ENCODE data around the gene RAPGEF3. TPM values are rescaled to one million over a fixed set of nuclear protein-coding genes. Genes with fewer than 3 reads are reported as not detected.

Gene RAPGEF3
- total and polyA plus RNA-seq, 9 of the 15 experiments (the other 6 are each of a cell fraction or from before 2014, with no cell fraction given): 0.03 to 0.78 (median 0.37) TPM; not detected in 1

DNA sequence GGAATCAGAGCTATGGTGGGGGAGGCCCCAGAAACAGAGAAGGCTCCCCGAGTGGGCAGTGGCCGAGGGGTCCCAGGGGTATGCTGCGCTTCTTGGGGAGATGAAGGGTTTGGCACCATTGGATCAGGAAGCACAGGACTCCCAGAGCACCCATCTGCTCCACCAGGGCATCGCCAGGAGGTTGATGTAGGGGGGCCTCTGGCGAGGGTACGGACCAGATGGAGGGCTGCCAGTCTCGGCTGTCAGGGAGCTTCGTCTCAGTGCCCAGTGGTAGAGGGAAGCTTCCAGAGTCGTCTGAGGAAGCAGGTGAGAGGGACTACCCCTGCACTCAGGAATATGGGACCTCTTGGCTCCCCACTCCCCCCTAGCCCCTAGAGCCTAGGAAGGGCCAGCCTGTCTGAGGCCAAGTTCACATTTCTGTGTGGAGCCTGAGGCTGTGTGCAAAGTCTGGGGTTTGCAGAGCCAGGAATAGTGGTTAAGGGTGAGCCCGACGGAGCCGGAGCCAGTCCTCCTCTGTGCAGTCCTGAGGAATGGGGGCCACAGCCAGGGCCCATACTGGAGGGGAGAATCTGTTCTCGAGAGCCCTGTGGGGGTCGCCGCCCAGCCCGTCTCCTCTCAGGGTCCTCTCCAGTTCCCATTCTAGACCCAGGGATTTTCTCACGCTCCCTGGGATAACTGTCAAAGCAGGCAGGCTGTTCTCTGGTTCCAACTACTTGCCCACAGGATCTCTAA, 24.5 kb upstream of the RAPGEF3 start (continued):
- TF ChIP-seq NCOA6 (IDR thresholded peaks at IDR 0.05) (no peak), CBFA2T3 (IDR thresholded peaks at IDR 0.05) (no peak), DIDO1 (tag; IDR thresholded peaks at IDR 0.05; ENCODE audit: low read depth) (no peak), ZNF75A (CRISPR knock-in tag; IDR thresholded peaks at IDR 0.05) (no peak), POLR2A (conservative IDR thresholded peaks at IDR 0.05) (0 out of 2 replicates have a peak, but pooled peaks have one; percentile 20), ZFPM2 (CRISPR knock-in tag; IDR thresholded peaks at IDR 0.05) (no peak), RUNX1 (IDR thresholded peaks at IDR 0.05; ENCODE audit: low read depth) (no peak), ZNF507 (tag; conservative IDR thresholded peaks at IDR 0.05) (no peak), IFI16 (CRISPR knock-in tag; IDR thresholded peaks at IDR 0.05) (no peak), POLR2G (IDR thresholded peaks at IDR 0.05; ENCODE audit: low read depth, low read length) (peak; percentile 56; the same call in 1 of the 2 replicates)
- TF ChIP-seq, protein P1, sequence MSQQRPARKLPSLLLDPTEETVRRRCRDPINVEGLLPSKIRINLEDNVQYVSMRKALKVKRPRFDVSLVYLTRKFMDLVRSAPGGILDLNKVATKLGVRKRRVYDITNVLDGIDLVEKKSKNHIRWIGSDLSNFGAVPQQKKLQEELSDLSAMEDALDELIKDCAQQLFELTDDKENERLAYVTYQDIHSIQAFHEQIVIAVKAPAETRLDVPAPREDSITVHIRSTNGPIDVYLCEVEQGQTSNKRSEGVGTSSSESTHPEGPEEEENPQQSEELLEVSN (IDR thresholded peaks at IDR 0.05; ENCODE audit: borderline replicate concordance in 1 of 2, extremely low read depth in 1 of 2, insufficient read depth in 1 of 2, insufficient read length in 1 of 2, low read depth in 1 of 2, low read length in 1 of 2, poor library complexity in 1 of 2, severe bottlenecking in 1 of 2): no peak
- TF ChIP-seq, protein P2, sequence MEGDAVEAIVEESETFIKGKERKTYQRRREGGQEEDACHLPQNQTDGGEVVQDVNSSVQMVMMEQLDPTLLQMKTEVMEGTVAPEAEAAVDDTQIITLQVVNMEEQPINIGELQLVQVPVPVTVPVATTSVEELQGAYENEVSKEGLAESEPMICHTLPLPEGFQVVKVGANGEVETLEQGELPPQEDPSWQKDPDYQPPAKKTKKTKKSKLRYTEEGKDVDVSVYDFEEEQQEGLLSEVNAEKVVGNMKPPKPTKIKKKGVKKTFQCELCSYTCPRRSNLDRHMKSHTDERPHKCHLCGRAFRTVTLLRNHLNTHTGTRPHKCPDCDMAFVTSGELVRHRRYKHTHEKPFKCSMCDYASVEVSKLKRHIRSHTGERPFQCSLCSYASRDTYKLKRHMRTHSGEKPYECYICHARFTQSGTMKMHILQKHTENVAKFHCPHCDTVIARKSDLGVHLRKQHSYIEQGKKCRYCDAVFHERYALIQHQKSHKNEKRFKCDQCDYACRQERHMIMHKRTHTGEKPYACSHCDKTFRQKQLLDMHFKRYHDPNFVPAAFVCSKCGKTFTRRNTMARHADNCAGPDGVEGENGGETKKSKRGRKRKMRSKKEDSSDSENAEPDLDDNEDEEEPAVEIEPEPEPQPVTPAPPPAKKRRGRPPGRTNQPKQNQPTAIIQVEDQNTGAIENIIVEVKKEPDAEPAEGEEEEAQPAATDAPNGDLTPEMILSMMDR (IDR thresholded peaks at IDR 0.05 in 2 of 3, conservative IDR thresholded peaks at IDR 0.05 in 1 of 3; ENCODE audit: insufficient read depth in 2 of 3, low read depth in 1 of 3, low read length in 3 of 3): no peak
- TF ChIP-seq, protein P3, sequence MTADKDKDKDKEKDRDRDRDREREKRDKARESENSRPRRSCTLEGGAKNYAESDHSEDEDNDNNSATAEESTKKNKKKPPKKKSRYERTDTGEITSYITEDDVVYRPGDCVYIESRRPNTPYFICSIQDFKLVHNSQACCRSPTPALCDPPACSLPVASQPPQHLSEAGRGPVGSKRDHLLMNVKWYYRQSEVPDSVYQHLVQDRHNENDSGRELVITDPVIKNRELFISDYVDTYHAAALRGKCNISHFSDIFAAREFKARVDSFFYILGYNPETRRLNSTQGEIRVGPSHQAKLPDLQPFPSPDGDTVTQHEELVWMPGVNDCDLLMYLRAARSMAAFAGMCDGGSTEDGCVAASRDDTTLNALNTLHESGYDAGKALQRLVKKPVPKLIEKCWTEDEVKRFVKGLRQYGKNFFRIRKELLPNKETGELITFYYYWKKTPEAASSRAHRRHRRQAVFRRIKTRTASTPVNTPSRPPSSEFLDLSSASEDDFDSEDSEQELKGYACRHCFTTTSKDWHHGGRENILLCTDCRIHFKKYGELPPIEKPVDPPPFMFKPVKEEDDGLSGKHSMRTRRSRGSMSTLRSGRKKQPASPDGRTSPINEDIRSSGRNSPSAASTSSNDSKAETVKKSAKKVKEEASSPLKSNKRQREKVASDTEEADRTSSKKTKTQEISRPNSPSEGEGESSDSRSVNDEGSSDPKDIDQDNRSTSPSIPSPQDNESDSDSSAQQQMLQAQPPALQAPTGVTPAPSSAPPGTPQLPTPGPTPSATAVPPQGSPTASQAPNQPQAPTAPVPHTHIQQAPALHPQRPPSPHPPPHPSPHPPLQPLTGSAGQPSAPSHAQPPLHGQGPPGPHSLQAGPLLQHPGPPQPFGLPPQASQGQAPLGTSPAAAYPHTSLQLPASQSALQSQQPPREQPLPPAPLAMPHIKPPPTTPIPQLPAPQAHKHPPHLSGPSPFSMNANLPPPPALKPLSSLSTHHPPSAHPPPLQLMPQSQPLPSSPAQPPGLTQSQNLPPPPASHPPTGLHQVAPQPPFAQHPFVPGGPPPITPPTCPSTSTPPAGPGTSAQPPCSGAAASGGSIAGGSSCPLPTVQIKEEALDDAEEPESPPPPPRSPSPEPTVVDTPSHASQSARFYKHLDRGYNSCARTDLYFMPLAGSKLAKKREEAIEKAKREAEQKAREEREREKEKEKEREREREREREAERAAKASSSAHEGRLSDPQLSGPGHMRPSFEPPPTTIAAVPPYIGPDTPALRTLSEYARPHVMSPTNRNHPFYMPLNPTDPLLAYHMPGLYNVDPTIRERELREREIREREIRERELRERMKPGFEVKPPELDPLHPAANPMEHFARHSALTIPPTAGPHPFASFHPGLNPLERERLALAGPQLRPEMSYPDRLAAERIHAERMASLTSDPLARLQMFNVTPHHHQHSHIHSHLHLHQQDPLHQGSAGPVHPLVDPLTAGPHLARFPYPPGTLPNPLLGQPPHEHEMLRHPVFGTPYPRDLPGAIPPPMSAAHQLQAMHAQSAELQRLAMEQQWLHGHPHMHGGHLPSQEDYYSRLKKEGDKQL (CRISPR knock-in tag; IDR thresholded peaks at IDR 0.05; ENCODE audit: borderline replicate concordance): no peak
